IMR-90 (cell line): Measurements from ENCODE around the gene MB.

ENCODE experiments used
- CTCF ChIP-seq: conservative IDR thresholded peaks from 2 replicates; pipeline ENCODE4 v1.5.1; 2012; ENCODE audit warnings: mild to moderate bottlenecking, low read depth, low read length, improper control_type of control experiment
- POLR2A ChIP-seq: IDR thresholded peaks from 2 replicates; pipeline ENCODE4 v1.6.1; 2012; ENCODE audit warnings: mild to moderate bottlenecking, low read depth, low read length
- RCOR1 ChIP-seq: IDR thresholded peaks from 2 replicates; pipeline ENCODE4 v1.6.1; 2012; ENCODE audit warnings: mild to moderate bottlenecking, low read length, improper control_type of control experiment; ENCODE audit not compliant: insufficient replicate concordance

DNA sequence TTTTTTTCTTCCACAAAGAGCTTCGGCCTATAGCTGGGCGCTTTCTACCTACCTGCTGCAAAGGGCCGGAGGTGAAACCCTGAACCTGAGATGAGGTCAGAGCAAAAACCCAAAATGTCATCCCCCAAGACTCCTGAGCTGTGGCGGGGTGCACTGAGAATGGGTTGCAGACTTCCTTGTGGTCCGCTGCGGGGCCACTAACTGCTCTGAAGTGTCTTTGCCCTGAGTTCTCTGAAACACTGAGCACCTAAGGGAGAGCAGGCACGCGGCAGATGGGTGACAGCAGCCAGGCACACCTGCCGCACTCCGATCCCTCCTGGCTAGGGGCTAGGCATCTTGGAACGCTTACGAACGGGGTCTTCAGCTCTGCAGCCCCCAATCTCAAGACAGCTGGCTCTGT, 47.2 kb downstream of the MB start:
- TF ChIP-seq CTCF (no peak), POLR2A (no peak), RCOR1 (no peak)
